Activated CD4-positive, alpha-beta T cell treated with anti-CD3 and anti-CD28 coated beads, Interleukin-2, amount 50 U/mL, for 24 hours (primary cell): ENCODE data around the gene GTF3C1.

Experiments
- DNase-seq, 2 donors: peaks; one replicate each; pipeline ENCODE4 v3.0.0-alpha.2; 2020; ENCODE audit warnings: low read depth in 1 of 2, low spot score in 1 of 2

Gene GTF3C1

DNA sequence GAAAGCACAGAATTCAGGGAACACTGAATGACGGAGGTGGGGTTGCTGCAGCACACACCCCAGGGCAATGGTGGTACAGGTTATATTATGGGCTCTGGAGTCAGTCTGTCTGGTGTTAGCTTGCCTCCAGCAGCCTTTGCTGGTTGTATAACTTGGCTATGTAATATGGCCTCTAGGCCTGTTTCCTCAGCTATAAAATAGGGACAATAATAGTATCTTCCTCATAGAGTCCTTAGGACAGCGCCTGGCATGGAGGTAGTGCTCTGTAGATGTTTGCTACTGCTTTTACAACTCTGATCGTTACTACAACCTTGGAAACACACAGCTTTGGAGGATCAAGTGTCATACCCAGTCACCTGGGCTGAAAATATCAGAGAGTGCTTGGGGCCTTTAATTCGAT, 31.5 kb downstream of the GTF3C1 start:
- no peak for DNase-seq

DNA sequence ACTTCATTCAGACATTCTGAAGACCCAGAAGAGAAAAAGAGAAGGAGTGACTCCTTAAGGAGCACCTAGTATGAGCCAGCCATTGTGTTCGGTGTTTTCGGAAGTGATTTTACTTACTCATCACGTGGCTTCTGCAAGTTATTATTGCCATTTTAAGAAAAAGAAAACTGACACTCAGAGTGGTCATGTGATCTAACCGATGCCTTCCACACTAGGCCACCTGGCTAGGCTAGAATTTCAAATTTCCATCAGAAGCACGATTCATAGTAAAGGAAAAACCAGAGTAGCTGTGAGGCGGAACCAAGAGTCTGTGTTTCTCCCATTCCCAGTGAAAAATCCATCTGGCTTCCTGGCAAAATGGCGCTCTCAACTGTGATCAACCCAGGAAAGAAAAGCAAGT, 32.0 kb downstream of the GTF3C1 start:
- DNase-seq, result no peak

DNA sequence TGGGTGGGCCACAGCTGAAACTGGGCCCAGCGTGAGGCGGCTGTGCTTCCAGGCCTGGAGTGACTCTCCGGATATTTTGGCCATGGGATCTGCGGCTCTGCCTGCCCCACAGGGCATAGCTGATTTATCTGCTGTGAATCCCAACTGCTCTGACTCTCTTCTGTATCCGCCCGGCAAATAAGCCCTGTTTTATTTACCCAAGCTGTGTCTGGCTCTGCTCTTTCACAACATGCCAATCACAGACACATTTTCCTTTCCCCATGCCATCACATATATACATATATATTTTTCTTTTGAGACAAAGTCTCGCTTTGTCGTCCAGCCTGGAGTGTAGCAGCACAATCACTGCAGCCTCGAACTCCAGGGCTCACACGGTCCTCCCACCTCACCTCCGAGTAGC, 33.3 kb downstream of the GTF3C1 start:
- no peak for DNase-seq

DNA sequence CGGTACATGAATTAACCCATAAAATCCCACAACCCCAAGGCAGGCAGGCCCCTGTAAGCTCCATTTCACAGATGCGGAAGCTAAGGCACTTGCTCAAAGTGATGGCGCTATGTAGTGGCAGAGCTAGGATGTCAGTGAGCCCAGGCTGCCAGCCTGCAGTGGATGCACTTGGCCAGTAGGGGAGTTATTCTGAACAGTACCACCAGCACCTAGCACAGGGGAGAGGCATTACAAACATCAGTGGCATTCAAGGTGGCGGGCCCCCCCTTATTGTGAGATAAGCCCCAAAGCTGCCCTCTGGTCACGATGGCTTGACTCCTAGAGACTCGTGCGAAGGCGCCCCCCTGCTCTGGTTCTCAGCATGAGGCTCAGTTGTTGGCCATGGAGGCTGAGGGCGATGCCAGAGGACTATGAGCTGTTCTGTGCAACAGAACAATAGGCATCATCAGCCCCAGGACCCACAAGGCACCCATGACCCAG, 33.8 kb downstream of the GTF3C1 start:
- DNase-seq, result no peak

DNA sequence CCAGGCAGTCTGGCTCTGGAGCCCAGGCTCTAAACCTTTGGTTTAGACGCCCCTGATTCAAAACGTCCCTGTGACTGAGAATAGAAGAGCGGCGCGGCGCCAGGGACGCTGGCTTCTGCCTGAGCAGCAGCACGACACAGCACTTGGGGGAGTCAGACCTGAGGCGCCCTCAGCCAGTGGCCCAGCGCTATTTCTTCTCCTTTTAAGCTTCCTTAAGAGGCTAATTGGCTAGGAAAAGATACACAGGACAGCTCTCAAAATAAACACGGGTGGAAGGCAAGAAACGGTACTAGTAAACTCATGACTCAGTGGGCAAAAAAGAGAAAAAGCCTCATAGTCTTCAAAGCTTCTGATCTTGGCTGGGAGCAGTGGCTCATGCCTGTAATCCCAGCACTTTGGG, 34.9 kb downstream of the GTF3C1 start:
- no peak for DNase-seq

DNA sequence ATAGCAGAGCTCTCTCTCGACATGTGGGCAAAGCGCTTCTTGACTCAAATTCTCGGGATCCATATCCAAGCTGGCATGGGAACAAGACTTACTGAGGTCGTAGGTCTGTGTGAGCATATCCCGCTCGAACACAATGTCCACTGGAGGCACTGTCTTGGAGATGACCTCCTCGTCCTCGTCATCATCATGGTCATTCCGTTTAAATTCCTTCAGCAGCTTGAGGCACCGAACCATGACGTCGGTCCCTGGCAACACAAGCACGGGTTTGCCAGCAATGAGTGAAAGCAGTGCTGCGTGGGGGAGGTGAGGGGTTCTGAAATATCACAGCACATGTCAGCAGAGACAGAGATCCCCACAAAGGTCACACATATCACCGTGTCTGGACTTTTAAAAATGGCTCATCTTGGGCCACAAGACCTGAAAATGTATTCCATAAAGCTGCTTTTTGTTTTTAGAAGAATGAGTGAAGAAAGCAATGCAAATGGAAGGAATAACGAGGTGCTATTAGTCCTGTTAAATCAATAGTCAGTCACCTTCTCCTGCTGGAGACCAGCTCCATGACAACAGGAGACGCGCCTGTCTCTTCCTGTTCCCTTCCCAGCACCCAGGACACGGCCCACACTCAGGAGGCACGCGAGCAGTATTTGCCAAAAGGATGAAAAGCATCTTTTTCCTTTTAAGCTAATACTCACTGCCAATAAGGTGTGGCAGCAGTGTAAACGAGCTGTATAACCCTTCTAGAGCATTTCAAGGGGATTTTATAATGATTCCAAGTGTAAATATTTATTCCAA, 37.9 kb downstream of the GTF3C1 start:
- DNase-seq, result no peak

DNA sequence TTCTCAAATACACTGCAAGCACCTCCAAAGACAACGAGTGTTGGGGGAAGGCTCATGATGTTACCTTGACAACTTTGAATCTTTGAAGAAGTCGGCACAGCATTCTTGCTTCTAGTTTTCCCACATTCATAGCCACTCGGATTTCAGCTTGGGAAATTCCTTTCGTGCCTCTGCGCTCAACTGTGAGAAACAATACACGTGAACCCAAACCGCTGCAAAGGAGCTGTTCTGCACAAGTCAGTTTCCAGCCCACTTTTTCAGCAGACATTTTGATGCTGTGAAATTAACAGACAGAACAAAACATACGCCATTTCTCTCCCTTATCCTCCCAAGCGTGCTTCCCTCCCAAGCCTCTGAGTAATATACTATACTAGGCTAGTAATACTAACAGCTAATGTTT, 41.2 kb downstream of the GTF3C1 start:
- no peak for DNase-seq

DNA sequence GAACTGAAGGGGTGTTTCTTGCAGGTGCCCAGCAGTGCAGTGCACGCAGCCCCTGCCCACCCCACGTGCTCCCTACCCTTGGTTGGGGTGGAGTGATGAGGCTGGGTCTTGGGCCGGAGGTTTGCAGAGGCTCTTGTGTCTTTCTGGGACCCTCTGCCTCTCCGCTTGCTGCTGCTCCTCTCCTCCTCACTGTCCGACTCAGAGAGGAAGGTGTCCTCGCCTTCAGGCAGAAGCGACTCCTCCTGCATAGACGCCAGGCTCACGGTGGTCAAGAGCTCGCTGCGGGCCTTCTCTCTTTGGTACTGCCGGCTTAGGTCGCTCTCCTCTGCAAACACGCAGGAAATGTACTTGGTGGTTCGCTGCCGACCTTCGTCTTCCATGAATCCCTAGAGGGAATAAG, 42.9 kb downstream of the GTF3C1 start:
- no peak for DNase-seq

DNA sequence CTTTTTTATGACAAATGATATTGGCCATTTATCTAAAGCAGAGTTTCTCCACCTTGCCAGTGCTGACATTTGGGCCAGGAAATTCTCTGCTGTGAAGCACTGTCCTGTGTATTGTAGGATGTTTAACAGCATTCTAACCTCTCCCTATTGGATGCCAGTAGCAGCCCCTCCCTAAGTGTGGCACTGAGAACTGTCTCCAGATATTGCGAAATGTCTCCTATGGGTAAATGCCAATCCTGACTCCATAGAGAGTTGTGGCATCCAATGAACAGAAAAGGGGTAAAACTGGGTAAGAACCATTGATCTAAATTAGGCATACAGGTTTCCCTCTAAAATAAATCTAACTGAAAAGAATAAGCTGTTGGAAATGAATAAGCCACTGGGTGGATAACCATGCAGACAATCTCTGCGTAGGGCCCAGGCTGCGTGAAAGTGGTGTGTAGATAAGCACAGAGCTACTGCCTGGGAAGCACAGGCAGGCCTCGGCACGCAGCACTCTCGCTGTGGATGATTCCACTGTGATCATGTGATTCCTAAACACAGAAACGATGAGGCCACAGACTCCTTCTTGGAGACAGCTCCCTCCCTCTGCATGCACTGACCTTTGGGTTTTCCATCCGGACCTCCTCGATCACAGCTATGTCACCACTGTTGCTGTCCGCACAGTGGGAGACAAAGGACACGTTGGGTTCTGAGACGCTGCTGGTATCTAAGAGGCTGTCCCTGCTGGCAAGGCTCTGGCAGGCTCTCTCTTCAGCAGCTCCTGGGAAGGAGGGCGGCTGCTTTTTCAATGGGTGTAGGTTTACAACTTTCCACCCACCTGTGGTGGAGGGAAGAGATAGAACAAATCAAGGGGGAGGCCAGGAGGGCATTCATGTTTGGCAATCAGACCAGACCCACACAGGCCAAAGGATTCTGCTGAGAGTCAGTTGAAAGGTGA, 44.1 kb downstream of the GTF3C1 start:
- DNase-seq, result no peak

DNA sequence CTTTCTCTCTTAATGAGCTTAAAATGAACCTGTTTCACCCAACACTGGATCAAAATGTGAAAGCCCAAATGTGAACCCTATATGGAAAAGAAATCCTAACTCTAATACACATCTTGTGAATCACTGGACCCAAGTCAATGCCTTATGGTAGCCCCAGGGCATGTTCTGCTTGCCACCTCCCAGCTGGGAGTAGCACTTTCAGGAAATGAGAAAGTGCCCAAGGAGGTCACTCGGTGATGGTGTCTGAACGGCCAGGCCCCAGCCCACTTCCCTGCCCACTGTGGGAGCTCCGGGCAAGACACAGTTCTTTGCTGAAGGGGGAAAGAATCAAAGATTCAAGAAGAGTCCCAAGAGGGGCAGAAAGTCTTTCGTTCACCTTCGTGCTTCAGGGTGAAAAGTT, 46.1 kb downstream of the GTF3C1 start:
- no peak for DNase-seq

DNA sequence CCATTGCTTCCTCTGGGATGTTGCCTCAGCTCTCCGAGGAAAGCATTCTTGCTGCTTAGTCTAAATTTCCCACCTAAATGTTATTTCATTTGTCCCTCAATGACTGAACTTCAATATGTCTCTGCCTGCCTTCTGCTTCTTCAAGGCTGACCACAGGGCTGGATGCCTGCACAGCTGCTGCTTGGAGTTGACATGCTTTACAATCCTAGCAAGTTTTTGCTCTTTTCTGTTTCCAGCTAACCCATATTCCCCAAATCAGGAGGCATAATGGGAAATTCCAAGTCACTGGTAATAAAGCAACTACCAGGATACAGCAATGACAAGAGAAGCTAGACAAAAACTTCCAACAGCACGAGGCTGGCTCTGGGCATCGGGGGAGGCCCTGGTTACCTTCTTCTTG, 48.9 kb downstream of the GTF3C1 start:
- DNase-seq, result no peak

DNA sequence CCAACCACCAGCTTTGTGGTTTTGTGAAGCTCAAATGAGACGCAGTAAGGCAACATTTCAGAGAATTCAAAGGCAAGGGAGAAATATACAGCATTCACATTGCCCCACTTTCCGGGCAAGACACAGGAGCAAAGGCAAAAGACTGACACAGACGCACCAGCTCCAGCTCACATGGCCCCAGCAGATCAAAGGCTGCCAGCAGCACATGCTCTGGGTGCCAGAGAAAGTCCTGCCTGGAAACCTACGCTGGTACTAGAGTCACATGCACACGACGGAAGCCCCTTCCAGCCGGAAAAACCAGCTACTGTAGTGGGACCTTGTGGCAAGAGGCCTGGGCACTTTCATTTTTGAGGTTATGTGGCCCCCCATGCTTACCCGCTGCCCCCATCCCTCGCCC, 50.1 kb downstream of the GTF3C1 start:
- no peak for DNase-seq

DNA sequence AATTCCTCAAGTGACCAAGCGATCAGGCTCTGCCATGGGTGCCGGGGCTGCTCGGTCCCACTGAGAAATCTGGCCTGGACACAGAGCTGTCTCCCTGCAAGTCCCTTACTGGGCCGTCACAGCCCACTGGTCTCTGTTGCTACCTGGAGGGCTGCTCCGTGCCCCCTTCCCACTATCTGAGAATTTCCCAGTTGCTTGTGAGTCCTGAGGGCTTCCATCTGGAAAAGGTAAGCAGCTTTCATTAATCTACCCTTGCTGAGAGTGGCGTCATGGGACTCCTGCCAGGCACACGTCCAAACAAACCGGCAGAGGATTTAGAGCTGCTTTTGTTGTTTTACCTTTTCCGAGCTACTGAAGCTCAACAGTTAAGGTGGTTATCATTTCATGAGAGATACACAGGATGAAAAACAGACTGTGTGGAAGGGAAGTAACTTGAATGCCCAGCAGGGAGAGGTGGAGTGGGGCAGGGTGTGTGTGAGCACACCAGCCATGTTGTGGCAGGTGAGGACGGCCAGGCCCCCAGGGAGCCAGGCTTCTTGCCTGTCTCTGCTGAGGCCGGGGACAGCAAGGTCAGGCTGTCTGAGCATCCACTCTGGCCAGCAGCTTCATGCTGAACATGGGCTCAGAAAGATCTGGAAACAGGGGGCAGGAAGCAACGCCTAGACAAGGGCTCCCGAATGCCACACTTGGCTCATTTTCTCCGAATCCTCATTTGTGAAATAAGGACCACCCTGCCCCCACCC, 50.6 kb downstream of the GTF3C1 start:
- DNase-seq, result no peak

DNA sequence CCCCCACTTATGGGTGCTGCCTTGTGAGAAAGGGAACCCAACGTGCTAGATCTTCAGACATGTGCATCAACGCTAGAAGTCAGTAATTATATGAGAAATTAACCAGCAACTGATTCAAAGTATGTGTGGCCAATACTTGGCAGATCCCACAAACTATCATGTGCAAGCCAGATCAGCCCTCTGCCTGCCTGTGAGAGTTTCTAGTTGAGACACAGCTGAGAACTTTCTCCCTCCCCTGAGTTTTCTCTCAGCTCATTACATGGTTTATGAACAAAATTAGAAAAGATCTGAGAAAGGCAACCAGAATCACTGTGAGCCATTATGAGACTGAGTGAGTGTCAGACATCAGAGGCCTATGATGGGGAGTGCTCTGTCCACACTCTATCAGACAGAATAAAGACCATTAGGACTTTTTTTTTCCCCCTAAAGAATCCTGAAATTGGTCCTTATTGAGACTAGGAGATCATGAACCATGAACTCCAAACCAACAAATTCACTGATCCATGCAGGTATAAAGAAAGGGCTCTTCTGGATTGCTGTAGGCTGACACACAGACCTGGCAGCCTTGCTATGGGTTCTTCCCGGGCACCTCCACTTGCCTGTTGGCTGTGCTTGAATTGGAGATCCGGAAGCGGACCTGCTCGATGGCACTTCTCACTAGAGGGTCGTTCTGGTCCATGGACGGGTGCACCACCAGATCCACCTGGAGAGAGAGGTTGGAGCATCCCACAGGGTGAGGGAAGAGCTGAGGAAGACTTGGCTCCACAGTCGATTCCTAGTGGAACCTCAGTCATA, 51.5 kb downstream of the GTF3C1 start:
- no peak for DNase-seq

DNA sequence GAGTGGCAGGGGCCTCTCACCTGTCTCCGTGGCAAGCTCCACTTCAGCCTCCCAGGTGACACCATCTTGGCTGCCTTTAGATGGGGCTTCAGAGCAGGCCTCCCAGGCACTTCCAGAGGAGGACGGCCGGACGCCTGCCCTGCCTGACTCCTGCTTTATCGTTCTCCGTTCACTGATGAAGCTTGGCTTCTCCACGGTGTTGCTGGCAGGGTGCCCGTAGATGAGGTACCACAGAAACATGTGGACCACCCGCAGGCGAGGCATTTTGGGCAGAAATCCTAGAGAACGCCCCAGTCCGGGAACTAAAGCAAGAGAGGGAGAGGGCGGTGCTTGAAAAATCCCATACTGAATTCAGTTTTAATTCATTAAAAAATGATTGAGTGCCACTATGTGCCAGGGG, 54.5 kb downstream of the GTF3C1 start:
- no peak for DNase-seq

DNA sequence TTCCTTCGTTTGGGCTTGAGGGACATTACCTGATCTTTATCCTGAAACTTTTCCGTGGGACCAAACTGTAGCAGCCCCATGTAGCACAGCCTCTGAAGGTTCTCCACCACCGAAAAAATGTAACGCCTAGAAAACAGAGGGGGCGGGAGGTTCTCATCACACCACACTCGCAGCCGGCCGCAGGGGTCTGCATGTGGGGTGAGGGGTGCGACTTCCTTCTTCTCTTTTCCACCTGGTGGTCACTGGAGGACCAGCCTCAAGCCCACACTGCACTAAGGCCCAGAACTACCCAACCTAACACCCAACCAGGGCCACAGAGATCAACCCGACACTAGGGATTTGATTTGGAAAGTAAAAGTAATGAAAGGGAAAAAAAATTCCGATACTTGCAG, 57.1 kb downstream of the GTF3C1 start:
- DNase-seq, result no peak

DNA sequence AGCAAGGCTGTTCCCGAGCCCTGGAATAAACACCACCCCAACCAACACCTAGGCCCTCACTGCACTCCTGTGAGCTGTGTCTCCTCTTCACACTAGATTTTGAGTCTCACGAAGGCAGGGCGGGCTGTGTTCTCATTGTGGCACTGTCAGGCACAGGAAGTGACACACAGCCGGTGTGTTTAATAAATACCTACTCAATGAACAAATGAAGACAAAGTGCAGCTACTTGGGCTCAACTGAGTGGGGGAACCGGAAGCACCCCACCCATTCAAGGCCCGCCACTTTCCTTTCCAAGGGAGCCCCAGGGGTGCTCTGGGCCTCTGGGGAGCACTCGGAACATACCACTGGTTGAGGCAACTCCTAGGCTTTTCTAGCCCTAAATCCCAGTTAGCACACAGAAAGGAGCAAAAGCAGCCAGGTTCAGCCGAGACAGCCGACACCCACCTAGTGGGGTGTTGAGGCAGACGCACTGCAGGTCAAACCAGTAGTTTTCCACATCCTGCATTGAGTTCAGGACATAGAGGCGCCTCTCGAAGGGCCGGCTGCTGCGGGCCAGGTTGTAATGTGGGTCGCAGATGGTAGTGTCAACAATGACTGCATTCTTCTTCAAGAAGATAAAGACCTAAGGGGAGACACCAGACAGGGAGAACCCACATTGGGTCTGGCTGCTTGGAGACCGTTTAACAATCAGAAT, 57.7 kb downstream of the GTF3C1 start:
- no peak for DNase-seq

DNA sequence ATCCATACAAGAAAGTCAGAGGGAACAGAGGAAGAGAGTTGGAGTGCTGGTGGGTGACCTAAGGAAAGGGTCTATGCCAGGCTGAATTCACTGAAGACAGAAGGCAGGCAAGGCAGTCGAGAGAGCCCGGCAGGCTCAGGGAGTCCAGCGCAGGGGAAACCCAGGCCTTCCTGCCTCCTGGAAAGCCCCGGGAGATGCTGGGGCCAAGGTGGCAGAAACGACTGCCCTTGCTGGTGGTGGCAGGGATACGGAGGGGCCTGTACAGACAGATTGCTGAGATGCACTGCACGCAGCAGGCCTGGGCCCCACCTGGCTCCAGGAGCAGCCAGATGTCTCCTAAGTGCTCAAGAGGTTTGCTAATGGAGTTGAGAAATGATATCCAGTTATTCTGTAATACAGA, 59.8 kb downstream of the GTF3C1 start:
- DNase-seq, result no peak

DNA sequence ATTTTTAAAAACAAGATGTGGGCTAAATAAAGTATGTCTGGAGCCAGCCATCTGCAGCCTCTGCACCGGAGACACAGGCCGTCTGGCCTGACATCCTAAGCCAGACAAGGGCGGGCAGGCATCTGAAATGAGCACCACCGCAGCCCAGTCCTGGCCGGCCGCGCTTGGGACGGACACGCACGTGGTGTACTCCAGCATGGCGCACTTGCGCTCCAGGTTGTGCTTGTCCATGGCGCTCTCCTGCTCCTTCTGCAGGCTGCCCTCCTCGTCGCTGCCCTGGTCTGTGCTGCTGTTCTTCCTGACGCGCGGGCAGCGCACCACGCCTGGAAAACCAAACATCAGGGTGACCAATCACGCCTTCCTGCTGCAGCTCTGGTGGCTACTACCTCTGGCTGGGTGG, 60.3 kb downstream of the GTF3C1 start:
- DNase-seq, result no peak

DNA sequence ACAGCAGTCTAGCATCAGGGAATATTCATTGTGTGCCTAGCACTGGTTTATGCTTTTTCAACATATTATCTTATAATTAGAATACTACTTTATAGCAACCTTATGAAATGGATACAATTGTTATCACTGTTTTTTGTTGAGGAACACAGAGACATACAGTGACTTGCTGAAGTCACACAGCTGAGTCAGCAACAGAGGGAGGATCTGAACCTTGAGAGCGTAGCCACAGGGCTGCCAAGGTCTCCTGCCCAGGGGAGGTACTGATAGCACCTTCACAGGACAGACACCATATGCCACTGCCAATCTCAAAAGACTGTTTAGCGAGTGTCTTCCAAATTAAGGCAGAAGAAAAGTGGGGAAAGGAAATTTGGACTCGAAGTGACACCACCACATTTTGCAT, 63.0 kb downstream of the GTF3C1 start:
- no peak for DNase-seq
